ENCODE measurements around the gene CDR2L.

CDR2L gene

DNA sequence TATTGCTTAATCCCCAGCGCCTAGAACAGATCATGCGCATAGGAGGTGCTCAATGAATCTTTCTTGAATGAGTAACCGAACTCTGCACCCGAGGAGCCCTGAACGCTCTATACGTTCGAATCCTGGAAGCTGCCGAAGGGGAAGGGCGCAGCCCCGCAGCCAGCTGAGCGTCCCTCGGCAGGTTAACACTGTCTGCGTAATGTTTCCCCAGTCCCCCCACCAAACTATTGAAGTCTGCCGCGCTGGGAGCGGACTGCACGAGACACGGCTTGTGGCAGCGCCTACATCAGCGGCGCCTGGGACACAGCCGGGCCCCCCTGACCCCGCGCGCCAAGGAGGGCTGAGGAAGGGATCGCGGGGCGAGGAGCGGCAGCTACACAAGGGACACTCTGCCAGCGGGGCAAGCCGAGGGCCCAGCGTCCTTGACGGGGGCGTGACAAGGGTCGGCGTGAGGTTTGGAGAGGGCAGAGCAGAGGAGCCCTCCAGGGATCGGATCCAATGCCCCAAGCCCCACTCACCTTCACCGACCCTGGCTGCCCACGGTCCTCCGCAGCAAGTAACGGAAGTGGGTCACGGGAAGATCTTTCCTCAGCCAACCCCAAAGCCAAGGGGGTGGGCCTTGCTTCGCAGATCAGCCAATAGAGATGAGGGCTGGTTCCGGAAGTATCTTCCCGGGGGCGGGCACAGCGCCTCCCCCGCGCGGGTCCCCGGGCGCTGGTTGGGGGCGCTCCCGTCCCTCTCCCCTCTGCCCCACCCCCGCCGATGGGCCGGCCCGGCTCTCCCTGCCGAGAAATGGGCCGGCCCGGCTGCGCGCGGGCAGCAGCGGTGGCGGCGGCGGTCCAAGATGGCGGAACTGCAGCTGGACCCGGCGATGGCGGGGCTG lies 59.2 kb downstream of the CDR2L start, which contains the start of the genes ATP5PD and KCTD2:
TSS of gene ATP5PD (minus strand) at position 563 of the 883 bp plus-strand sequence. CDS start 4,319 bp downstream, outside the sequence.
TSS of gene KCTD2 (plus strand) at position 819 of the 883 bp plus-strand sequence. CDS start at position 845, 26 bp downstream.
- peak; percentile 93 for DNase-seq

DNA sequence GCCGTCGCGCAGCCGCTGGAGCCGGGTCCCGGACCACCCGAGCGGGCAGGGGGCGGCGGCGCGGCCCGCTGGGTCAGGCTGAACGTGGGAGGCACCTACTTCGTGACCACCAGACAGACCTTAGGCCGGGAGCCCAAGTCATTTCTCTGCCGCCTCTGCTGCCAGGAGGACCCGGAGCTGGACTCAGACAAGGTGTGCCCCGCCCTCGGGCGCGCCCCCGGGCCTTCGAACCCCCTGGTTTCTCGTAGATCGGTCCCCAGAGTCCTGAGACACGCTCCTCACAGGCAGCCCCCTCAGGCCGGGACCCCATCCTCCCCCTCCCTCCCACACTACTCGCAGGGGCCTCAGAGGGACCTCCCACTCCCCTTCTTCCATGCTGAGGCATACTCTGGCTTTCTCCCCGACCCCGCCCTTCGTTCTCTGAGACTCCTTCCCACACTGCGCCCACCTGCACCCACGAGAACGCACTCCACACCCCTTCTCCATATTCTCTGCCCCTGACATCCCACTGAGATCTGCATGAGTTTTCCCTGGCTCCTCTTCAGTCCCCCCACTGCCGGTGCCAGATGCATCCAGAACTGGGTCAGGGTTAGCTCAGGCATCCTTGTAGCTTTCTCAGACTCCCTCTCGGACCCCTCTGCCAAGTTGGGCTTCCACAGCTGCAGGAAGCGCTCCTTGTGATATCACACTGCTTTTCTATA lies 60.1 kb downstream of the CDR2L start:
- peak; percentile 39 for DNase-seq

DNA sequence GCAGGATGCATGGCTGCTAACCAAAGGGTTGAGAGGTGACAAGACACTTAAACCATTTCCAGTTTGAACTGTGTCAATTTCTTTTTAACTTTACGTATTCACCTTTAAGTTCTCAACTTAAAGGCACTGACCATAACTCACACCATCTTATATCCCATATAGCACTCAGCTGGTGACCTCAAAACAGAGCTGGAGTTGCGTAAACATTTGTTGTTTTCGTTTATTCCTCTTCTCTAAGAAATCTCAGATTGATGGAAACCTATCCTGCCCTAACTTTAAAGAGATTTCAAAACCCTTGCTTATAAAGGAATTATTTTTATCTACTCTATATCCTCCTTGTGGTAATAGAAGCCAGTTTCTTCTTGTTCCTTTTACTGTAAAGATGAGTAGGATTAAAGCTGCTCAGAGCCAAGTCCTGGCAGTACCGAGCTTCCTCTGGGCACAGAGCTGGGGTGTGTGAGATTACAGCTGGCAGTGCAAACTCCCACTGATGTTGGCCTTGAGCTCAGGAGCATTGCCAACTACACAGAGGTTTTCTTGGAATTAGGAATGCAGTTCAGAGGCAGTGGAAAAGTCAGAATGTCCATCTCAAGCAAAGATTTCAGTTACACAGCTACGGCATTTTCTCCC lies 60.9 kb downstream of the CDR2L start:
- no peak for DNase-seq

DNA sequence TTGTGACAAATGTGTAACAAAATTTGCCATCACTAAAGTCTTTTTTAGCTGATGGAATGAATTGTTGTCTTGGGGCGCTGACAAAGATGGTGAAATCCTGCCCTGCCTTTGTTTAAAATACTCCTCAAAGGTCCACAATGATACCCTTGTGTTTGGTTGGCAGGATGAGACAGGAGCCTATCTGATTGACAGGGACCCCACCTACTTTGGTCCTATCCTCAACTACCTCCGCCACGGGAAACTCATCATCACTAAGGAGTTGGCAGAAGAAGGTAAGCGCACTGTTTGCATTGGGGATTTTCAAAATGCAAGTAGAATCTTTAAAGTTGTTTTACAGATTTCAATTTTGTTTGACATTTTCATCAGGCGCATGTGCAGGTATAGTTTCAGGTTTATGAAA lies 61.6 kb downstream of the CDR2L start:
- DNase-seq = no peak

DNA sequence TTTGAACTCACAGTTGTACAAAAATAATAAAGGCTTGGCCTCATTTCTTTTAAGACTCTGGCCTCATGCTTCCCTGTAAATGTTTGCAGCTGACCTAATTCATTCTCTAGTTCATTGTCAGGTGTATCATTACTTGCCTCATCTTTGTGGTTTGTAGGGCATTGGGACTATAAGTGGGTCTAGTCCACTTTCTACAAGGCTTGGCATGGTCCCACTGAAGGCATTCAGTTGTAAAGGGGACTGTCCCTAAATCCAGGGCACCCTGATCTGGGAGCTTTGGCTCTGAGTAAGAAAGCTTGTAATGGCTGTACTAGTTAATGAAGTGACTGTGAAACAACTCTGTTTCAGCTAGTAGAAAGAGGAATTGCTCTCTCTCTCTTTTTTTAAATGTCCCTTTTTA lies 62.3 kb downstream of the CDR2L start:
- no peak for DNase-seq

DNA sequence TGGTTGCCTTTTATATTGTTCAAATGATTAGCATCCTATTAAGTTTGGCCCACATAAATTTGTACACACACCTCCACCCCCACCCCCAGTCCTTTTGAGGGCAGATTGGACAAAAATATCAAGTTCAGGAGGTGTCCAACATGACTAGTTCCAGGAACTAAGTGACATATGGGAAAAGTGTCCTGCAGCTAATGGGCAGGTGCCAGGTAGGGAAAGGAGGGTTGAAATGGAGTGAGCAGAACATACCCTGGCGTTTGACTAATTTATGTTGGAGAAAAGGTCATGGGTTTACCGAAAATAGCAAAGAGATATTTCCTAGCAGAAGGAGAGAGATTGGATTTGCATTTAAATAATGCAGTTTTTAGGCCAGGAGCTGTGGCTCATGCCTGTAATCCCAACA lies 64.5 kb downstream of the CDR2L start:
- no peak for DNase-seq
